HepG2 (cell line): ENCODE results near the gene ATP9B. TPM values are rescaled to one million over a fixed set of nuclear protein-coding genes. Genes with fewer than 3 reads are reported as not detected.

Source experiments
- ATAC-seq: fragments of 200-7000 bp; cut with Tn5 transposase; 3 replicates; pipeline ENCODE4 v1.9.1; 2020; ENCODE audit warnings: mild to moderate bottlenecking, moderate library complexity
- BruUV-seq: library from RNA; stranded (reverse); fragments of 400-500 nt; replicated peaks from 2 replicates; lab custom pipeline; 2021; lab: Mats Ljungman, UMichigan
- CTCF ChIA-PET: fragments of 300-600 bp; formaldehyde crosslinking; extraction: SDS; loops from one replicate; lab custom pipeline; 2021; ENCODE audit warnings: low total read pairs, inconsistent platforms, low intra/inter-chr PET ratio; lab: Yijun Ruan, JAX
- POLR2A ChIA-PET: fragments of 350-600 bp; sonication (Branson Sonifier 250); formaldehyde crosslinking; loops from one replicate; lab custom pipeline; 2020; ENCODE audit warnings: antibody characterized with exemption, inconsistent platforms; lab: Yijun Ruan, JAX
- DNase-seq: peaks from one replicate; pipeline ENCODE4 v3.0.0-alpha.2; 2015; ENCODE audit warnings: low spot score
- FAIRE-seq: peaks from 3 replicates; lab custom pipeline; 2011; peaks lifted over from hg19 to GRCh38; lab: Jason Lieb, UNC
- H2AFZ ChIP-seq: one replicate; pipeline ENCODE4 v1.6.1; 2011; ENCODE audit warnings: low read length, inconsistent platforms
- H3K27ac ChIP-seq: fragments of 300-600 bp; 3 replicates; pipeline ENCODE4 v1.8.0; 2011; ENCODE audit warnings: mixed run types, mild to moderate bottlenecking, mixed read lengths, low read length, inconsistent platforms; ENCODE audit not compliant: insufficient read depth; ENCODE audit errors: extremely low read length
- H3K27me3 ChIP-seq, 2 experiments: fragments of 200-600 bp in 1 of 2; 2 replicates in 1 of 2; 3 replicates in 1 of 2; pipeline versions ENCODE4 v1.6.0 to v1.8.0; 2011; ENCODE audit warnings: low read length in 2 of 2, mild to moderate bottlenecking in 2 of 2, moderate library complexity in 2 of 2, inconsistent platforms in 1 of 2; ENCODE audit not compliant: insufficient read depth in 2 of 2, control insufficient read depth in 1 of 2
- H3K36me3 ChIP-seq, 2 experiments: fragments of 200-600 bp in 1 of 2; replicated peaks in 1 of 2; 2 replicates in 1 of 2; 3 replicates in 1 of 2; pipeline versions ENCODE4 v1.5.1 to v1.8.0; 2011; ENCODE audit warnings: low read length in 2 of 2, inconsistent platforms in 1 of 2; ENCODE audit not compliant: insufficient read depth in 2 of 2, control insufficient read depth in 1 of 2
- H3K4me1 ChIP-seq: 2 replicates; pipeline ENCODE4 v1.5.1; 2012; ENCODE audit warnings: low read length, inconsistent platforms; ENCODE audit not compliant: insufficient read depth
- H3K4me2 ChIP-seq: 2 replicates; pipeline ENCODE4 v1.6.0; 2011; ENCODE audit warnings: low read depth, low read length, inconsistent platforms
- H3K4me3 ChIP-seq, 3 experiments: fragments of 200-600 bp in 1 of 3; sonication (generic), shearing (Covaris generic) in 1 of 3; replicated peaks in 1 of 3; 2 replicates each; pipeline ENCODE4 v1.5.1; 2011 to 2016; ENCODE audit warnings: low read length in 3 of 3, inconsistent platforms in 2 of 3, low read depth in 2 of 3, mild to moderate bottlenecking in 2 of 3, control low read depth in 1 of 3, mixed read lengths in 1 of 3; ENCODE audit not compliant: insufficient read depth in 1 of 3
- H3K79me2 ChIP-seq: one replicate; pipeline ENCODE4 v1.6.1; 2011; ENCODE audit warnings: low read length, inconsistent platforms; ENCODE audit not compliant: insufficient read depth
- H3K9ac ChIP-seq: 2 replicates; pipeline ENCODE4 v1.6.0; 2011; ENCODE audit warnings: mild to moderate bottlenecking, low read depth, low read length, inconsistent platforms; ENCODE audit not compliant: insufficient read depth
- H3K9me3 ChIP-seq: 2 replicates; pipeline ENCODE4 v1.5.1; 2012; ENCODE audit warnings: mild to moderate bottlenecking, low read length
- H4K20me1 ChIP-seq: 2 replicates; pipeline ENCODE4 v1.6.0; 2011; ENCODE audit warnings: inconsistent platforms, mild to moderate bottlenecking, low read length, moderate library complexity; ENCODE audit not compliant: insufficient read depth
- ATM ChIP-seq: fragments of 450-650 bp; IDR thresholded peaks from 2 replicates; pipeline ENCODE4 v1.7.1; 2017; ENCODE audit warnings: mild to moderate bottlenecking, borderline replicate concordance
- FOXK1 ChIP-seq: sonication (generic); formaldehyde crosslinking; IDR thresholded peaks from 2 replicates; pipeline ENCODE4 v1.4.0; 2020; ENCODE audit warnings: low read depth, missing genetic modification reagents, borderline replicate concordance
- JDP2 ChIP-seq: sonication (generic); formaldehyde crosslinking; IDR thresholded peaks from 2 replicates; pipeline ENCODE4 v1.8.1; 2022; ENCODE audit warnings: missing genetic modification reagents, borderline replicate concordance
- KDM2A ChIP-seq: sonication (generic); formaldehyde crosslinking; IDR thresholded peaks from 2 replicates; pipeline ENCODE4 v1.4.0; 2020; ENCODE audit warnings: low read depth, missing genetic modification reagents, borderline replicate concordance
- PCBP1 ChIP-seq: fragments of 200-400 bp; formaldehyde crosslinking; IDR thresholded peaks from 2 replicates; pipeline ENCODE4 v1.6.1; 2017; ENCODE audit warnings: mild to moderate bottlenecking, low read depth, low read length, borderline replicate concordance
- PLRG1 ChIP-seq: fragments of 450-650 bp; conservative IDR thresholded peaks from 2 replicates; pipeline ENCODE4 v1.6.1; 2016
- PRDM15 ChIP-seq: sonication (generic); formaldehyde crosslinking; IDR thresholded peaks from 2 replicates; pipeline ENCODE4 v1.4.0; 2020; ENCODE audit warnings: missing genetic modification reagents
- TAF15 ChIP-seq: fragments of 200-400 bp; formaldehyde crosslinking; IDR thresholded peaks from one replicate; pipeline ENCODE4 v1.6.1; 2018; ENCODE audit warnings: mild to moderate bottlenecking, low read depth, low read length; ENCODE audit not compliant: poor library complexity, severe bottlenecking
- TEAD2 ChIP-seq: sonication (generic); formaldehyde crosslinking; IDR thresholded peaks from 2 replicates; pipeline ENCODE4 v1.9.0; 2021; ENCODE audit warnings: missing genetic modification reagents
- TRIM24 ChIP-seq: sonication (generic); formaldehyde crosslinking; IDR thresholded peaks from 2 replicates; pipeline ENCODE4 v1.8.0; 2022; ENCODE audit warnings: mild to moderate bottlenecking, missing genetic modification reagents
- ZFP36L2 ChIP-seq: sonication (generic); formaldehyde crosslinking; IDR thresholded peaks from 2 replicates; pipeline ENCODE4 v1.4.0; 2020; ENCODE audit warnings: missing genetic modification reagents
- ZNF383 ChIP-seq: sonication (generic); formaldehyde crosslinking; IDR thresholded peaks from 2 replicates; pipeline ENCODE4 v1.4.0; 2020; ENCODE audit warnings: missing genetic modification reagents, mild to moderate bottlenecking, borderline replicate concordance
- ZNF44 ChIP-seq: sonication (generic); formaldehyde crosslinking; IDR thresholded peaks from 2 replicates; pipeline ENCODE4 v1.5.1; 2020; ENCODE audit warnings: mild to moderate bottlenecking, missing genetic modification reagents
- ZNF569 ChIP-seq: sonication (generic); formaldehyde crosslinking; IDR thresholded peaks from 2 replicates; pipeline ENCODE4 v1.5.0; 2020; ENCODE audit warnings: mild to moderate bottlenecking, missing genetic modification reagents, moderate library complexity, borderline replicate concordance
- ZNF709 ChIP-seq: sonication (generic); formaldehyde crosslinking; IDR thresholded peaks from 2 replicates; pipeline ENCODE4 v1.5.0; 2020; ENCODE audit warnings: mild to moderate bottlenecking, missing genetic modification reagents
- WGBS: methylation state at CpG from one replicate; pipeline ENCODE4 v1.1.6; 2017; ENCODE audit warnings: low lambda C conversion rate; 5-methylcytosine and 5-hydroxymethylcytosine counted together
- in situ Hi-C: cut with HindIII; loops from 2 replicates; pipeline ENCODE4 v1.10.0; 2017; ENCODE audit warnings: low pct_unique_long_range_greater_than_20kb; ENCODE audit not compliant: extremely low pct_ligation_motif_present
- intact Hi-C: fragments of 100-400 bp; cut with micrococcal nuclease; formaldehyde crosslinking; loops from one replicate; pipeline ENCODE4 v1.10.0; 2022; ENCODE audit not compliant: unreplicated experiment
- polyA plus RNA-seq, 8 experiments: library from polyadenylated mRNA; depleted of rRNA in 3 of 8; stranded (reverse) in 7 of 8; unstranded in 1 of 8; fragments of >200 nt; fragmentation: Illumina TruSeq in 4 of 8; extraction: Trizol in 4 of 8; gene quantifications; 2 replicates each; pipeline versions ENCODE4 v1.2.1 to v1.2.3, GENCODE V29; 2011 to 2016; ENCODE audit warnings: low read depth in 4 of 8, missing spikeins in 1 of 8, mixed read lengths in 1 of 8; ENCODE audit not compliant: insufficient read depth in 1 of 8
- total RNA-seq, 5 experiments: library from RNA; depleted of rRNA; stranded (reverse); fragments of >200 nt; fragmentation: Illumina TruSeq; extraction: Trizol; gene quantifications; 2 replicates each; pipeline ENCODE4 v1.2.3, GENCODE V29; 2016; ENCODE audit warnings: low read depth in 1 of 5
- TF ChIP-seq, protein P1 (sequence below): sonication (generic); formaldehyde crosslinking; IDR thresholded peaks from 2 replicates; pipeline ENCODE4 v1.5.1; 2020; ENCODE audit warnings: mild to moderate bottlenecking, missing genetic modification reagents, moderate library complexity

The ATP9B gene
- total and polyA plus RNA-seq, 2 of the 13 experiments (the other 11 are each of a cell fraction or from before 2014, with no cell fraction given), result 10.8 to 11.3 TPM

- ChIA-PET POLR2A (no interaction called here), CTCF (no interaction called here)
- Histone ChIP-seq H3K36me3 (peaks cover 19 to 31% of the 10 kb centered on the region in 2 experiments), H2AFZ (no peak overlapping the region), H3K27me3 (no peaks in the 10 kb centered on the region), H3K9ac (no peak overlapping the region), H3K9me3 (no peaks in the 10 kb centered on the region), H3K4me3 (no peak overlapping the region), H4K20me1 (no peaks in the 10 kb centered on the region), H3K27ac (no peak overlapping the region), H3K4me1 (peaks cover 12% of the 10 kb centered on the region), H3K79me2 (no peaks in the 10 kb centered on the region), H3K4me2 (no peak overlapping the region)
- in situ Hi-C loops, result no loop called here
- intact Hi-C loops, result no loop called here
- DNase-seq (peak; percentile 38), ATAC-seq (peak; percentile 76), FAIRE-seq (no peak)
- BruUV-seq, result no TSS peak
- no peak for TF ChIP-seq TEAD2 (CRISPR knock-in tag)
- no peak for TF ChIP-seq ATM
- TF ChIP-seq JDP2 (CRISPR knock-in tag), result no peak
- no peak for TF ChIP-seq ZNF44 (CRISPR knock-in tag)
- no peak for TF ChIP-seq ZNF383 (CRISPR knock-in tag)
- no peak for TF ChIP-seq ZNF709
- TF ChIP-seq KDM2A (CRISPR knock-in tag), result no peak
- TF ChIP-seq PCBP1, result no peak
- no peak for TF ChIP-seq ZFP36L2 (CRISPR knock-in tag)
- TF ChIP-seq, protein P1, sequence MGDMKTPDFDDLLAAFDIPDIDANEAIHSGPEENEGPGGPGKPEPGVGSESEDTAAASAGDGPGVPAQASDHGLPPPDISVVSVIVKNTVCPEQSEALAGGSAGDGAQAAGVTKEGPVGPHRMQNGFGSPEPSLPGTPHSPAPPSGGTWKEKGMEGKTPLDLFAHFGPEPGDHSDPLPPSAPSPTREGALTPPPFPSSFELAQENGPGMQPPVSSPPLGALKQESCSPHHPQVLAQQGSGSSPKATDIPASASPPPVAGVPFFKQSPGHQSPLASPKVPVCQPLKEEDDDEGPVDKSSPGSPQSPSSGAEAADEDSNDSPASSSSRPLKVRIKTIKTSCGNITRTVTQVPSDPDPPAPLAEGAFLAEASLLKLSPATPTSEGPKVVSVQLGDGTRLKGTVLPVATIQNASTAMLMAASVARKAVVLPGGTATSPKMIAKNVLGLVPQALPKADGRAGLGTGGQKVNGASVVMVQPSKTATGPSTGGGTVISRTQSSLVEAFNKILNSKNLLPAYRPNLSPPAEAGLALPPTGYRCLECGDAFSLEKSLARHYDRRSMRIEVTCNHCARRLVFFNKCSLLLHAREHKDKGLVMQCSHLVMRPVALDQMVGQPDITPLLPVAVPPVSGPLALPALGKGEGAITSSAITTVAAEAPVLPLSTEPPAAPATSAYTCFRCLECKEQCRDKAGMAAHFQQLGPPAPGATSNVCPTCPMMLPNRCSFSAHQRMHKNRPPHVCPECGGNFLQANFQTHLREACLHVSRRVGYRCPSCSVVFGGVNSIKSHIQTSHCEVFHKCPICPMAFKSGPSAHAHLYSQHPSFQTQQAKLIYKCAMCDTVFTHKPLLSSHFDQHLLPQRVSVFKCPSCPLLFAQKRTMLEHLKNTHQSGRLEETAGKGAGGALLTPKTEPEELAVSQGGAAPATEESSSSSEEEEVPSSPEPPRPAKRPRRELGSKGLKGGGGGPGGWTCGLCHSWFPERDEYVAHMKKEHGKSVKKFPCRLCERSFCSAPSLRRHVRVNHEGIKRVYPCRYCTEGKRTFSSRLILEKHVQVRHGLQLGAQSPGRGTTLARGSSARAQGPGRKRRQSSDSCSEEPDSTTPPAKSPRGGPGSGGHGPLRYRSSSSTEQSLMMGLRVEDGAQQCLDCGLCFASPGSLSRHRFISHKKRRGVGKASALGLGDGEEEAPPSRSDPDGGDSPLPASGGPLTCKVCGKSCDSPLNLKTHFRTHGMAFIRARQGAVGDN (CRISPR knock-in tag), result no peak
- TF ChIP-seq FOXK1 (CRISPR knock-in tag), result no peak
- TF ChIP-seq TRIM24 (CRISPR knock-in tag), result no peak
- TF ChIP-seq TAF15, result no peak
- TF ChIP-seq PLRG1, result no peak
- TF ChIP-seq ZNF569 (CRISPR knock-in tag), result no peak
- no peak for TF ChIP-seq PRDM15 (CRISPR knock-in tag)
- 78% methylated on average over 17 of the region's 17 CpGs for WGBS
These were observed 274.5 kb downstream of the ATP9B start for GRCh38 chr18:79343567-79344207.
